IPS-NIHi11 (cell line): ENCODE data around the gene MTHFSD.

Experiments used
- DNase-seq: peaks from one replicate; pipeline ENCODE4 v3.0.0; 2012; ENCODE audit warnings: mixed read lengths, low spot score

The MTHFSD gene

DNA sequence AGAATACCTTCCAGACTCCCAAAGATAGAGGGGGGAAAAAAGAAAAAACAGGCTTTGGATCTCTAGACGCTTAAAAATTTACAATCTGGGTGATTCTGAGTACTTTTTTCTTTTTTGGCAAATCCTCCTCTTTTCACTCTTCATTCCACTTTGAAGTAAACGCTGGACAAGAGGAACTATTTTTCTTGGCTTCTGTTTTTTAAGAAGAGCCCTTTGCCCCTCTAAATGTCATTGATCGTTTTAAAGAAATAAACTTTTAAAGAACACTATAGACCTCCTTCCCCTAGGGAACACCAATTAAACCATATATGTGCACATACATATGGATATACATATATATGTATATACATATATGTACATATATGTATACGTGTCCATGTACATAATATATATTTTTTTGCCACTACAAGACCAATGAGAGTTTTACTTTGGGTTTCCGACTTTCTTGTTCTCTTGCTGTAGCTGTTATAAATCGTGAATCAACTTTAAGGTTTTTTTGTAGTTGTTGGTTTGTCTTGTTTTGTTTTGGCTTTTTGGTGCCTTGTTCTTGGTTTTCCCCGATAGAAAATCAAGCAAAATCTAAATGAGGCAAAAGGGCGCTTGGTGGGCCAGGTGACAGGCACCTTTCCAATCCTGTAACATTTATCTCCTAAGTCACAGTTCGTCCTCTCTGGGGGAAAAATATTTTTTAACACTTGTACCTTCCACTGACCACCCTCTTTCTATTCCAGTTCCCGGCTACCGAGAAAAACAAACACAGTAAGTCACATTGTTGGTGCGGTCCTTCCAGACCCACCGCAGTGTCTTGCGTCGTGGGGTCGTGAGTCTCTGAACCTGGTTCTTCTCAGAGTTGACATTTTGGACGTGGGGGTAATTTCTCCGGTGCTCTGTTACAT is 40.3 kb downstream of the MTHFSD start:
- DNase-seq, result no peak

DNA sequence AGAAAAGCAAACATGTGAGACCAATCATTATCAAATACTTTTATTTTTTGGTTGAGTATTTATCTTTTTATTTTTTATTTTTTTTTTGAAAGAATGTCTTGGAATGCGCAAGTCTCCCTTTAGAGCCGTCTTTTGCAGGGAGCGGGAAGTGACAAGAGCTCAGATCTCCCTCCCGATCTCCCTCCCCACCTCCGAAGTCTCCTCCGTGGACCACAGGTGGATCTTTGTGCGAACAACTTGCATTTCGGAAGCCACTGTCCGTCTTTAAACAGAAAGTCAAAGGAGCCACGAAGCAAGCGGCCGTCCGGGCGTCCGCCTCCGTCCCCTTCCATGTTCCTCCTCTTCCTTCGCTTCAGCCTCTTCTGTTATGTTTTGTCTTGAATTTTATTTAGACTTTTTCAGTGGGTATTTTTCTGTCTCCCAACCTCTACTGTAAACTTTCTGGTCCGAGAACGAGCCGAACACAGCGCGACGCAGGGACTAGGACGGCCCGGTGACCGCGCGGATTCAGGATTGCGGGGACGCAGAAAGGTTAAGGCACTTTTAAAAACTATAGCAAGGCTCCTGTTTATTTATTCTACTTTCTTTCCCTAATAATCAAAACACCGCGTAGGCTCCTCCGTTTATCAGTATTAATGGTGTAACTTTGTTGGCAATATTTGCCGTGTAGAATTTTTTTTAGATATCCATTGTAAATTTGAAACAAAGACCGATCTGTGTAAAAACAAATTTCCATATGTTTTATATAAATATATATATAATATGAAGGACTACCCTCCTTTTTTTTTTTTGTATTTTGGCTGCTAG is 41.4 kb downstream of the MTHFSD start:
- no peak for DNase-seq

DNA sequence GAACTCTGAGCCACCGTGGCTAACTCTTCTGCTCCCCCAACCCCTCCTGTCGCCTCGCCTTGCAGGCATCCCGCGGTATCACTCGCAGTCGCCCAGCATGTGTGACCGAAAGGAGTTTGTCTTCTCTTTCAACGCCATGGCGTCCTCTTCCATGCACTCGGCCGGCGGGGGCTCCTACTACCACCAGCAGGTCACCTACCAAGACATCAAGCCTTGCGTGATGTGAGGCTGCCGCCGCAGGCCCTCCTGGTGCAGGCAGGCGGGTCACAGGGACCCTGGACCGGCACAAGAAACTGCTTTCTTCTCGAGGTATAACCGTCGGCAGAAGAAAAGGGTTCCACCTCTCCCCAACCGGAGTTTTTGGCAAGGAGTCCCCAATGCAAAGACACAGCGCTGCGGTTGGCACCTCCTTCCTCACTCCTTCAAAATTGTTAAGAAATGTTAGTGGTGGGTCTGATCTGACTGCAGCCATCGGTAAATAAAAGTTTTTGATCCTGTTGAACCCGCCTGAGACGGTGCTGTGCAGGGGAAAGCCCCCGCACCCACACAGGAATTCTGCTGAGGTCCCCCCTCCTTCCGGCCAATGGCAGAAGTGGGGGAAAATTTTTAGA is 42.1 kb downstream of the MTHFSD start:
- DNase-seq, result no peak

DNA sequence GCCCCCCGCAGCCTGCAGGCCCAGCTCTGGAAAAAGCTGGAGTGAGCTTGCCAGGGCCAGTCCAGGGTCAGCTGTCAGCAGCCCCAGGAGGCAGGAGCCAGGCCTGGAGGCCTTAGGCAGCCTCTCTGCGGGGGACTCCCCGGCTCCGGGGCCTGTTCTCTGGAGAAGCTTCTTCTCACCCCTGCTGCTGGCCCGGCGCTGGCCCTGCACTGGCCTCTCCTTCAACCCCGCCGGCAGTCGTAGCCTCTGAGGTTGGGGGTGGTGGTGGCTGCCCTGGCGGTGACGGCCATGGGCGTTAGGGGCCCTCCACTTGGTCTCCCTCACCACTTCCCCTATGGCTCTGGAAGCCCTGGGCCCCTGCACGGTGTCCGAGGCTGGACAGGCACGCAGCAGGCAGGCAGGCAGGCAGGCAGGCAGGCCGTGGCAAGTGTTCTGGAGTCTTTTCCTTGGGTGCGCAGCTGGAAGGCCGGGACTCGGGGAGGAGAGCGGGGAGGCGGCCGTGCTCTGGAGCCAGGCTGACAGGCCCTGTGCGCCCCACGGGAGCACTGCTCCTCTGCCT is 42.7 kb downstream of the MTHFSD start:
- no peak for DNase-seq

DNA sequence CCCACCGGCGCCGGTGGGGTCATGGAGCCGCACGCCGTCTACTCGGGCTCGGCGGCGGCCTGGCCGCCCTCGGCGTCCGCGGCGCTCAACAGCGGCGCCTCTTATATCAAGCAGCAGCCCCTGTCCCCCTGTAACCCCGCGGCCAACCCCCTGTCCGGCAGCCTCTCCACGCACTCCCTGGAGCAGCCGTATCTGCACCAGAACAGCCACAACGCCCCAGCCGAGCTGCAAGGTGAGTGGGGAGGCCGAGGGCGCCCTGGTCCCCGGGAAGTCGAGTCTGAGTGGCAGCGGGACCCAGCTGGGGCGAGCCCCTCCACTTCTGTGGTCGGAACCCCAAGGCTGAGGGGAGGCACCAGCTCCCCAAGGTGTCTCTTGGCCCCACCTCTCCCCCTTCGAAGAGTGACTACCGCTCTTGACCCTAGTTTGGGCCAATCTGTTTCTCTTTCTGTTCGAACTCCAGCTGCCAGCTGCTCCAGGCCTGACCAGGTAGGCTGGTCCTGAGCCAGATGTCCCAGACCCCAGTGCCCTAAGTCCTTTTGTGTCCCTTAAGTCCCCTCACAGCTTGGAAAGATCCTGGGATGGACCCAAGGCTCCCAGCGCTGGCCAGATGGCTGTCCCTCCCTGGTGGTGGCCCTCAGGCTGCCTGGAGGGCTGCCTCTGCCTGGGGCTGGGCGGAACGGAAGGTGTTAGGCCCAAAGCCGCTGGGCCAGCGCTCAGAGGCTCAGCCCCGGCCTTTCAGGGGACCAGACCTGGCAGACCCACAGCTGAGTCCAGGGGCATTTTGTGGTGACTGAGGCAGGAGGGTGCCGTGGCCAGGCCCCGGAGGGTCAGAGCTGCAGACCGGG is 43.5 kb downstream of the MTHFSD start:
- DNase-seq, result no peak

DNA sequence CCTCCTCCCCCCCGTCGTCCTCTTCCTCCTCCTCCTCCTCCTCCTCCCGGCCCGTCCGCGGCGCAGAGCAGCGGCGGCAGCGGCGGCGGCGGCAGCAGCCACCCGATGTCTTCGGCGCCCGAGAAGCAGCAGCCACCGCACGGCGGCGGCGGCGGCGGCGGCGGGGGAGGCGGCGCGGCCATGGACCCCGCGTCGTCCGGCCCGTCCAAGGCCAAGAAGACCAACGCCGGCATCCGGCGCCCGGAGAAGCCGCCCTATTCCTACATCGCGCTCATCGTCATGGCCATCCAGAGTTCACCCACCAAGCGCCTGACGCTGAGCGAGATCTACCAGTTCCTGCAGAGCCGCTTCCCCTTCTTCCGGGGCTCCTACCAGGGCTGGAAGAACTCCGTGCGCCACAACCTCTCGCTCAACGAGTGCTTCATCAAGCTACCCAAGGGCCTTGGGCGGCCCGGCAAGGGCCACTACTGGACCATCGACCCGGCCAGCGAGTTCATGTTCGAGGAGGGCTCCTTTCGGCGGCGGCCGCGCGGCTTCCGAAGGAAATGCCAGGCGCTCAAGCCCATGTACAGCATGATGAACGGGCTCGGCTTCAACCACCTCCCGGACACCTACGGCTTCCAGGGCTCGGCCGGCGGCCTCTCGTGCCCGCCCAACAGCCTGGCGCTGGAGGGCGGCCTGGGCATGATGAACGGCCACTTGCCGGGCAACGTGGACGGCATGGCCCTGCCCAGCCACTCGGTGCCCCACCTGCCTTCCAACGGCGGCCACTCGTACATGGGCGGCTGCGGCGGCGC is 44.4 kb downstream of the MTHFSD start, which contains the start of gene FOXF1:
Gene FOXF1 (plus strand): TSS at position 63 of the 797 bp plus-strand sequence. CDS start 43 bp downstream, at position 106.
- no peak for DNase-seq

DNA sequence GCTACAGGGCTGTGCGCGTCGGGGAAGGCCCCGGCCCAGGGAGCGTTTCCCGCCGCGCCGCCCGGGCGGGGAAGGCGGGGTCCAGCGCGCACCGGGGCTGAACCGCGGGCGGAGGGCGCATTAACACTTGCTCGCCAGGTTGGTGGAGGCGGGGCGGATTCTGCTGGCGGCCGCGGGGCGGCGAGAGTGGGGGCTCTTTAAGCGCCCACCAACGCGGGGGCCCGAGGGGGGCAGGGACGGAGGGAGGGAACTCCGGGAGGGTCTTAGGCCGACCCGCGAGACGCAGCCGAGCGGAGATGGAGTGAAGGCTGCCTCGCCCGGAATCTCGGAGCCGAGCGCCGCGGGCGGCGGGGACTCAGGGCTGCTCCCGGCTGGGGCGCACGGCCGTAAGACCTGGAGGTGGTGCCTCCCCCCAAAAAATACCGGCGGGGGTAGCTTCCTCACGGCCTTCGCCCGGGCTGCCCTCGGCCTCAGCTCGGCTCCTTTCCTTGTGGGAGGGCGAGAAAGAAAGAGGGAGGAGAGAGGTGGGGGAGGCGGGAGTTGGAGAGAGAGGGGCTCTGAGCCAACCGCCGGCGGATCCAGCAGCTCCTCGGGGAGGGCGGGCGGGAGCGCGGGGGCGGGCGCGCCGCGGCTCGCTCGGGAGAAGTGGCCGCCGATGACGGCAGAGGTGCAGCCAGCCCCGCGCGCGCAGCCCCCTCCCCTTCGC is 45.1 kb downstream of the MTHFSD start:
- peak; percentile 81 for DNase-seq

DNA sequence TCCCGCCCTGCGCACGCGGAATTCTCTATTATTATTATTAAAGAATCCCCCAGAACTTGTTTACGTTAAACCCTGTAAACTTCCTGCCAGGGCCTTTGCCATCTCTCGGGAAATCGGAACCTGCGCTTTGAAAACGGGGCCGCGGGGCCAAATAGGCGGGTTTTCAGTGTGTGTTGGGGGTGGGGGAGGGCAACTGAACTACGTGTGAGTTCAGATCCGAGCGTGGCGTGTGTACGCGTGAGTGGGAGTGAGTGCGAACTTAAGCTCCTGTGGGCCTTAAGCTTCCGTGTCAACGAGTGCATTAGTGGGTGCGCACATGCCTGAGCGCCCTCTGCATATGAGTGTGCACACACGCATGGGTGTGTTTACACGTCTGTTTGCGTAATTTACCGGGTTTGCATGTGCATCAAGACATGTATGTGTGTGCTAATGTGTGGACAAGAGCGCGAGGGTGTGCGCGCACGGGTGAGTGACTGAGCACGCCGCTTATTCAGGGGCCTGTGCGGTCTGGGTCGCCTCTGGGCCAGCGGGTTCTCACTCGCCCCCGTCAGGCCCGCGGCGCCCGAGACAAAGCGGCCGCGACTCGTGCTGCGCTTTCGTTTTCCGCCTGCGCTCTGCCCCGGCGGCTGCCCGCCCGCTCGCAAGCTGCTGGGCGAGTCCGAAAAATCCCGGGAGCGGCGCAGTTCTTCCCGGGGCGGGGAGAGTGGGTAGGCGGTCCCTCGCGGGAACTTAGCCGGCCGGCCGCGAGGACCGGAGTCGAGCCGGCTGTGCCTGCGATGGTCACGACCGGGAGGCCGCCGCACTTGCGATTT is 45.9 kb downstream of the MTHFSD start:
- DNase-seq, result no peak

DNA sequence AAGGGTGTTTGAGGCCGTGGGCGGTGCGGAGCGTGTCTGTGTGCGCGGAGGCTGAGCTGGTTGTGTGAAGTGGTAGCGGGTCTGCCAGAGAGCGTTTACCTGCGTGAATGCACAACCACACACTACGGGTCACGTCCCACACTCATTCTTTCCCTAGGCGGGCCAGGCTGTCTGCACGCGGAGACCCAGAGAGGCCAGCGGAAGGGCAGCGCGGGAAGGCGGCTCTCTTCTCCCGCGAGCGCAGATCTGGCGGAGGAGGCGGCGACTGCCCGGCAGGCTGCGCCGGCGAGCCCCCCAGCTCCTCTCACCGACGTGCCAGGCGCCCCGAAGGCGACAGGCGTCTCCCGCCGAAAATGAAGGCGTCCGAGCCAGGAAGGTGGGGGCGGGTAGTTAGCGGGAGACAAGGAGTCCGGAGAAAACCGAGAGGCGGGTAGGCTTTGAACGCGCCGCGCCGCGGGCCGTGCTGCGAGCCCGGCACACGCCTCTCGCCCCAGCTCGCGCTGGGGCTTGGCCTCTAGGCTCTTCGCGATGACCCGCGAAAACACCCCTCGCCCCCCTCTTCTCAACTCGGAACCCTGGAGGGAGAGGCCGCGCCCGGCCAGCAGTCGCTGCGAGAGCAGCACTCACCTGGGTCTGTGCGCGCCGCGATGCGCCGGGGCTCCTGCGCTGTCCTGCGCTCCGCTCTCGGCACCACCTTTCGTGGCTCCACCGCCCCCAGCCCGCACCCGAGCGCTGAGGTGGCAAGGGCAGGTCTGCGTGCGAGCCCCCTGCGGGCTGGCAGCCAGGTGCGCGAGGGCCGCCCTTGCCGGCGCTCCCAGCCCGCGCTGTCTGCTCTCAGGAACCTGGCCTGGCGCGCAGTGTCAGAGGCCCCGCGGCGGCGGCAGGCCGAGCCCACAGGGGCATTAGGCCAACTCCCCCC is 46.7 kb downstream of the MTHFSD start:
- DNase-seq, result no peak

DNA sequence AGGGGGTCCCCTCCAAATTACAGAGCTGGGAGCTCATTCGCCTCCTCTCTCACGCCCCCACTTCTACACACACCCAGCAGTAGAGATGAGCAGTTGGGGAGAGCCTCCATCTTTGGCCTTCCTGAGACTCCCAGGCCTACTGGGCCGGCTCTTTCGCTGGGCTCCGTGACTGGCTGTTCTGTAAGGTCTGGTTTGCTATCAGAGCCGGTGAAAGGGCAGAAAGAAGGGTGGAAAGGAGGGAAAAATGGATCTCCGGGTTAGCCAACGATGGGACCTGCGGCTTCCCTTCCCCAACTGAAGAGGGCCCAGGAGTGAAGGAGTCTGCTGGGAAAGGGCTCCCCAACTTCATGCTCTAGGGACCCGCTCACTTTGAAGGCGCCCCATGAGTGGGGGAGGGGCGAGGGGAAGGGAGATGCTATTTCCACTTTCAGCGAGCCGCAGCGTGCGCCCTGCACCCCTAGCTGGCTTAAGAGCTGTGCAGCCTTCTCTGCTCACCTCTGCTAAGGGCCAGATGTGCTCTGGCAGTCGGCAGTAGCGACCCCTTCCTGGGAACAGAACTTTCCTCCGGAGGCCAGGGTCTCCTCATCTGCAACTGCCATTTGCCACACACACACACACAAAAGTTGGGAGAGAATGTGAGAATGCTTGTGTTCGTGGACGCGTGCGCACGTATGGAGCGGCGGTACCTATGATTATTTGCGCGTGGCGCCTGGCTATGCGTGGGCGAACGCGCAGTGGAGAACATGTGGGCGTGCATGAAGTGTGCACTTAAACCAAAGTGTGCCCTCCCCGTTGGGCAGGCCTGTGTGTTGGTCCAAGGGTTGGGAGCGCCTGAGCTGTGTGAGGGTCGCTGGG is 47.6 kb downstream of the MTHFSD start:
- no peak for DNase-seq

DNA sequence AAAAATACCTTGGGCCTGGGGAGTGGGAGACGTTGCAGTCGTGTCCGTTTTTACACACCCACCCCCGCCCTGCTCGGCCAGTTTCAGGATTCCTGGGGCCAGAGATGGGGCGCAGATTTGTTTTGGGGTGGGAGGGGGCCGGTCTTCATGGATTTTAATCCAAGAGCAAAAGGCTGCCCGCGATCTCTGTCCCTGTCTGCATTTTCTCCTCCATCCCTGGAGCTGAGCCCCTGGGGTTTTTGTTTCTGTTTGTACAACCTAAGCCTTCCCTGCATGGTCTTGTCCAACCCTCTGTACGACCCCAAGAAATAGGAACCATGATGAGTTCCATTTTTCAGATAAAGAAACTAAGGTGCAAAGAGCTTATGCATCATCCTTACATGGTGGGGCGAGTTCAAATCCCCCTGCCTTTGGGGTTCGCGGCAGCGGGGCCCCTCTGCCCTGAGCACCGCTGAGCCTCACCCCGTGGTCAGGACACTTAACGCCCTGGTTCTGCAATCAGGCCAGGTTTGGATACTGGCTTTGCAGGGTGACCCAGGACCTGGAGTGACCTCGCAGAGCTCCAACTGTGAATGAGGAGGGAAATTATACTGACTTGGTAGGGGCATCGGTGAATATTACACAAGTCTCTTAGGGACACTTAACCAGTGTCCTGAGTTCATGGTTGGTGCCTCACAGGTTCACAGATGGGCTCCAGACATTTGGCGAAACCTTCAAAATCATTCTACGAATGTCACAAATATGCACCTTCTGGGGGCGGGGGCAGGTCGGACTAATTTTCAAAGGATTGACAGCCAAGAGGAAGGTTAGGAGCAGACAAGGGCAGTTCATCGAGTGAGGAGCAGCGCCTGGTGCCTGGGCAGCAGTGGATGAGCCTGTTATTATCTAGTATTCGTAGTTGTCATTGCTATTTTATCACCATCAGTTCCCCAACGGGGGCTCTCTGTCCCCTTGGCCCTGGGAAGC is 48.9 kb downstream of the MTHFSD start:
- DNase-seq, result no peak

DNA sequence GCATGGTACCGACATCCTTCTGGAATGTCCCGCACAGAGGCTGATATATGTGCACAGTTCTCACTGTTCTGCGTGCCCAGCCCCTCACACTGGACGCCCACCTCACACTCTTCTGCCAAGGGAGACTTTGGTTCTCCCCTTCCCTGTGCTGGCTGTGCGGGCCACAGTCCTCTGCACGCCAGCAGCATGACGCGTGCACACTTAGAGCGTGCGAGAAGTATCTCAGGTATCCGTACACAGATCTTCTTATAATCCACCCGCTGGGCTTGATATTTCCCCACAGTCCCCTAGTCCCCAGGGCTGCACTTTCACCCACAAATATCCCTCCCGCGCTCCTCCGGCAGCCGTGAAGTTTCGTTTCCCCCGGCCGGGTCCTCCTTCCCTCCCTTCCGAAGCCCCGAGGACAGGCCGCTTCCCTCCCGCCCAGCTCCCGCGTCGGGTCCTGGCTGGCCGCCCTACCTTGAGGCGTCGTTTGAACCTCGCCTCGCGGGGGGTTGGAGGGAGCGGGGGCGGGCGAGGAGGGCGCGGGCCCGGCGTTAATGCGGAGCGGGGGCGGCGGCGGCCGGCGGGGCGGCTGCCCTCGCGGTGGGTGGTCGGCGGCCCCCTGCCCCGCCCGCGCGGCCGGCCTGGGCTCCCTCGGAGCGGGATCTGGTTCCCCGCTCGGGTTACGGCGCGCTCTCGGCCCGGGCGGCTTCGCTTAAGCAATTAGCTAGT is 49.7 kb downstream of the MTHFSD start:
- no peak for DNase-seq

DNA sequence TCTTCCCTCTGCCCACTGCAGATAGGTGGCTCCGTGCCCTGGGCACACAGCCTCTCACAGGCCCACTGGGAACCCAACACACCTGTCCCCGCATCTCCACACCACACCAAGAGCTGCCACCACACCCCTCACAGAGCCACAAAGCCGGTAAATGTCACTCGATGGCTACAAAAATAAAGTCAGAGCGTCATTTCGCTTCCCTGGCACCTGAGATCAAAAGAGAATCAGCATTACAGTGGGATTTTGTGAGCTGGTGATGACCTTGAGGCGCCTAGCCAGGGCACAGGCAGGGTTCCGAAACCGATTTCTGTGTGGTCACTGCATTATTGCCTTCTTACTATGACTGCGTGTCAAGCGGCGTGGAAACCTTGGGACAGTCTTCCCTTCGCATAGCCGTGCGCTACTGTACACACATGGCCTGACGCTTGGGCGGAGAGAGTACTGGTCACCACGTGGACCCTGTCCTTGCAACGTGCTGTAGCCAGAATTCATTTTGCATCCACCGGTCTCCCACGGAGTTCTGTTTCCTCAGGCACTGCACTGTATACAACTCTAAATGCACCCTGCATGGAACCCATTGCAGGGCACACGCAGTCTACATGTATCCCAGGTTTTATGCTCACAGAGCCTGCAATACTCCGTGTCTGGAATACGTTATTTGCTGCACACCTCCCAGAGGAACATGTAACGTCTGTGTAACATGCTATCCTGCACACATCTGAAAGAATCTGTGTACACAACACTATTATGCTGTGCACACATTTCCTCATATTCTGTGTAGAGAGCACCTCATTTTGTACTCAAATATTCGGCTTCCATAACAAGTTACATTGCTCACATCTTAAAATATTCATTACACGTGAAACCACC is 50.5 kb downstream of the MTHFSD start:
- no peak for DNase-seq

DNA sequence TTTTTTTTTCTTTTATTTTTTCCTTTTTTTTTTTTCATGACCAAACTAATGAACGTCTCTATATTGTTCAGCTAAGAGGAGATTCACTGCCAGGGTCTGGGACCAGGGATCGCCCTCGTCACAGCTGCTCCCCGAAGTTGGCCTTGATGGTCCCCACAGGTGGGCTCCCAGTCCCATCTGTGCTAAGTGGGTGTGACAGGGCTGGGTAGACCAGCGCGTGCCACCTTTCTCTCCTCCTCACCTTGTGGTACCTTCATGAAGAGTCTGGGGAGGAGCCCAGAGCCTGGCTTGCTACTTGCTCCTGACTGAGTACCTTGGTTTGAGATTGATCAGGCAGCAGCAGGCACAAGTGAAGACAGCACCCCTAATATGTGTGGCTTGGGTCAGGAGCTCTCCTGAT is 51.2 kb downstream of the MTHFSD start:
- no peak for DNase-seq
